HUES48 (cell line): ENCODE results near the gene TMEM132C.
A peak's percentile ranks its signal among the peaks of the same experiment; 100 is the strongest.

Experiments used
- H3K27ac ChIP-seq: one replicate; pipeline ENCODE4 v1.7.0; 2013; ENCODE audit warnings: low read depth, low read length, inconsistent platforms
- H3K27me3 ChIP-seq: 2 replicates; pipeline ENCODE4 v1.6.1; 2013; ENCODE audit warnings: mild to moderate bottlenecking, low read length; ENCODE audit not compliant: control insufficient read depth, insufficient read depth
- H3K36me3 ChIP-seq: 2 replicates; pipeline ENCODE4 v1.6.1; 2013; ENCODE audit warnings: low read length; ENCODE audit not compliant: control insufficient read depth, insufficient read depth
- H3K4me1 ChIP-seq: 2 replicates; pipeline ENCODE4 v1.6.1; 2013; ENCODE audit warnings: mild to moderate bottlenecking, low read length; ENCODE audit not compliant: control insufficient read depth, insufficient read depth
- H3K4me3 ChIP-seq: 2 replicates; pipeline ENCODE4 v1.5.1; 2013; ENCODE audit warnings: mild to moderate bottlenecking, low read depth, low read length
- H3K9ac ChIP-seq: 2 replicates; pipeline ENCODE4 v1.6.1; 2013; ENCODE audit warnings: mild to moderate bottlenecking, low read depth, low read length, moderate library complexity
- H3K9me3 ChIP-seq: 2 replicates; pipeline ENCODE4 v1.6.1; 2013; ENCODE audit warnings: low read length; ENCODE audit not compliant: control insufficient read depth, insufficient read depth

Gene TMEM132C

GRCh38 chr12:128338386-128339125 lies 71.6 kb downstream of the TMEM132C start:
- H3K4me1 ChIP-seq: peaks cover 40% of the 10 kb centered on the region
- peaks cover 44% of the 10 kb centered on the region for H3K27me3 ChIP-seq
- H3K36me3 ChIP-seq: no peaks in the 10 kb centered on the region
- peak overlapping the region; percentile 89 for H3K27ac ChIP-seq
- no peaks in the 10 kb centered on the region for H3K9me3 ChIP-seq
- H3K9ac ChIP-seq: no peak overlapping the region
- H3K4me3 ChIP-seq: peak overlapping the region; percentile 27

- Histone ChIP-seq H3K27me3 (peaks cover 44% of the 10 kb centered on the region), H3K9me3 (no peaks in the 10 kb centered on the region), H3K36me3 (no peaks in the 10 kb centered on the region), H3K27ac (peak overlapping the region; percentile 89), H3K4me1 (peaks cover 40% of the 10 kb centered on the region), H3K4me3 (peak overlapping the region; percentile 16), H3K9ac (no peak overlapping the region)
Measured at GRCh38 chr12:128339126-128339520, 72.2 kb downstream of the TMEM132C start.

- Histone ChIP-seq H3K27ac (no peak overlapping the region), H3K4me1 (peaks cover 40% of the 10 kb centered on the region), H3K4me3 (no peak overlapping the region), H3K36me3 (no peaks in the 10 kb centered on the region), H3K27me3 (peaks cover 44% of the 10 kb centered on the region), H3K9ac (no peak overlapping the region), H3K9me3 (no peaks in the 10 kb centered on the region)
Measured at GRCh38 chr12:128339631-128340030, 72.7 kb downstream of the TMEM132C start.

GRCh38 chr12:128353301-128353700 lies 86.3 kb downstream of the TMEM132C start:
- Histone ChIP-seq H3K36me3 (no peaks in the 10 kb centered on the region), H3K9me3 (no peaks in the 10 kb centered on the region), H3K9ac (no peak overlapping the region), H3K27ac (no peak overlapping the region), H3K4me3 (no peak overlapping the region), H3K4me1 (no peaks in the 10 kb centered on the region), H3K27me3 (no peaks in the 10 kb centered on the region; the same call in 1 of the 2 replicates)

GRCh38 chr12:128356547-128356946 lies 89.6 kb downstream of the TMEM132C start:
- H3K27me3 ChIP-seq: peaks cover 11% of the 10 kb centered on the region
- no peaks in the 10 kb centered on the region for H3K4me1 ChIP-seq
- no peaks in the 10 kb centered on the region for H3K36me3 ChIP-seq

GRCh38 chr12:128361400-128361995 lies 94.5 kb downstream of the TMEM132C start:
- no peaks in the 10 kb centered on the region for H3K9me3 ChIP-seq
- H3K27me3 ChIP-seq: peaks cover 38% of the 10 kb centered on the region
- no peak overlapping the region for H3K27ac ChIP-seq
- no peak overlapping the region for H3K9ac ChIP-seq
- peaks cover 14% of the 10 kb centered on the region; the same call in 1 of the 2 replicates for H3K4me1 ChIP-seq
- H3K4me3 ChIP-seq: no peak overlapping the region
- no peaks in the 10 kb centered on the region for H3K36me3 ChIP-seq

More at GRCh38 chr12:128356547-128356946, 89.6 kb downstream of the TMEM132C start:
- Histone ChIP-seq H3K27ac (no peak overlapping the region), H3K9ac (no peak overlapping the region), H3K4me3 (no peak overlapping the region), H3K9me3 (no peaks in the 10 kb centered on the region)

GRCh38 chr12:128365032-128365431 lies 98.1 kb downstream of the TMEM132C start:
- Histone ChIP-seq H3K27me3 (peaks cover 55% of the 10 kb centered on the region), H3K9me3 (no peaks in the 10 kb centered on the region), H3K9ac (no peak overlapping the region), H3K4me3 (no peak overlapping the region), H3K4me1 (peaks cover 14% of the 10 kb centered on the region; the same call in 1 of the 2 replicates), H3K27ac (no peak overlapping the region), H3K36me3 (no peaks in the 10 kb centered on the region)

GRCh38 chr12:128365651-128366231 lies 98.8 kb downstream of the TMEM132C start:
- no peak overlapping the region for H3K9ac ChIP-seq
- peaks cover 14% of the 10 kb centered on the region; the same call in 1 of the 2 replicates for H3K4me1 ChIP-seq
- H3K4me3 ChIP-seq: peak overlapping the region; percentile 54
- H3K9me3 ChIP-seq: no peaks in the 10 kb centered on the region
- H3K27me3 ChIP-seq: peaks cover 57% of the 10 kb centered on the region
- H3K27ac ChIP-seq: no peak overlapping the region
- H3K36me3 ChIP-seq: no peaks in the 10 kb centered on the region

- H3K36me3 ChIP-seq: no peaks in the 10 kb centered on the region
- H3K27ac ChIP-seq: no peak overlapping the region
- H3K4me3 ChIP-seq: no peak overlapping the region
- H3K9me3 ChIP-seq: no peaks in the 10 kb centered on the region
- peaks cover 51% of the 10 kb centered on the region for H3K27me3 ChIP-seq
- H3K9ac ChIP-seq: no peak overlapping the region
- H3K4me1 ChIP-seq: peaks cover 14% of the 10 kb centered on the region; the same call in 1 of the 2 replicates
Measured at GRCh38 chr12:128367961-128368360, 101.0 kb downstream of the TMEM132C start.

GRCh38 chr12:128381541-128381940 lies 114.6 kb downstream of the TMEM132C start:
- Histone ChIP-seq H3K9me3 (no peaks in the 10 kb centered on the region), H3K9ac (no peak overlapping the region), H3K27ac (no peak overlapping the region), H3K27me3 (peaks cover 67% of the 10 kb centered on the region), H3K4me3 (no peak overlapping the region), H3K36me3 (no peaks in the 10 kb centered on the region), H3K4me1 (peaks cover 9% of the 10 kb centered on the region; the same call in 1 of the 2 replicates)

GRCh38 chr12:128381946-128382345 lies 115.0 kb downstream of the TMEM132C start:
- Histone ChIP-seq H3K4me1 (peaks cover 9% of the 10 kb centered on the region; the same call in 1 of the 2 replicates), H3K9me3 (no peaks in the 10 kb centered on the region), H3K4me3 (no peak overlapping the region), H3K36me3 (no peaks in the 10 kb centered on the region), H3K27ac (no peak overlapping the region), H3K27me3 (peaks cover 71% of the 10 kb centered on the region), H3K9ac (no peak overlapping the region)
